AG09309 (cell line): Measurements from ENCODE around the gene PYCARD.

Experiments
- DNase-seq: peaks from one replicate; pipeline ENCODE4 v3.0.0-alpha.2; 2010; ENCODE audit warnings: low read depth
- H3K4me3 ChIP-seq: 2 replicates; pipeline ENCODE4 v1.5.1; 2011; ENCODE audit warnings: mild to moderate bottlenecking, low read depth, low read length, moderate library complexity; ENCODE audit not compliant: control insufficient read depth
- TF ChIP-seq, protein P1 (sequence below): IDR thresholded peaks from 2 replicates; pipeline ENCODE4 v1.5.1; 2011; ENCODE audit warnings: mild to moderate bottlenecking, low read depth, low read length, inconsistent platforms; ENCODE audit not compliant: insufficient read depth, control insufficient read depth; ENCODE audit errors: missing control alignments

PYCARD gene

DNA sequence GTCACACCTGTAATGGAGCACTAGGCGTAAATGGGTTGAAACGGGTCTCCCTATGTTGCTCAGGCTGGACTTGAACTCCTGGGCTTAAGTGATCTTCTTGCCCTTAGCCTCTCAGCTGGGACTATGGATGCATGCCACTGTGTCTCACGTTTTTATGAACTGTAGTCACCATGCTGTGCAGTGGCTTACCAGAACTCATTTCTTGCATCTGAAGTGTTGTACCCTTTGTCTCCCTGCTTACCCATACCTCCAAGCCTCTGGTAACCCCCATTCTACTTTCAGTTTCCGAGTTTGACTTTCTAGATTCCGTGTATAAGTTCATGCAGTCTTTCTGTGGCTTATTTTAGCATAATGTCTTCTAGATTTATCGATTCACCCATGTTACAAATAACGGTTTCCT is 7.7 kb downstream of the PYCARD start:
- no peak overlapping the region for H3K4me3 ChIP-seq
- DNase-seq: no peak
- TF ChIP-seq, protein P1, sequence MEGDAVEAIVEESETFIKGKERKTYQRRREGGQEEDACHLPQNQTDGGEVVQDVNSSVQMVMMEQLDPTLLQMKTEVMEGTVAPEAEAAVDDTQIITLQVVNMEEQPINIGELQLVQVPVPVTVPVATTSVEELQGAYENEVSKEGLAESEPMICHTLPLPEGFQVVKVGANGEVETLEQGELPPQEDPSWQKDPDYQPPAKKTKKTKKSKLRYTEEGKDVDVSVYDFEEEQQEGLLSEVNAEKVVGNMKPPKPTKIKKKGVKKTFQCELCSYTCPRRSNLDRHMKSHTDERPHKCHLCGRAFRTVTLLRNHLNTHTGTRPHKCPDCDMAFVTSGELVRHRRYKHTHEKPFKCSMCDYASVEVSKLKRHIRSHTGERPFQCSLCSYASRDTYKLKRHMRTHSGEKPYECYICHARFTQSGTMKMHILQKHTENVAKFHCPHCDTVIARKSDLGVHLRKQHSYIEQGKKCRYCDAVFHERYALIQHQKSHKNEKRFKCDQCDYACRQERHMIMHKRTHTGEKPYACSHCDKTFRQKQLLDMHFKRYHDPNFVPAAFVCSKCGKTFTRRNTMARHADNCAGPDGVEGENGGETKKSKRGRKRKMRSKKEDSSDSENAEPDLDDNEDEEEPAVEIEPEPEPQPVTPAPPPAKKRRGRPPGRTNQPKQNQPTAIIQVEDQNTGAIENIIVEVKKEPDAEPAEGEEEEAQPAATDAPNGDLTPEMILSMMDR: no peak

- H3K4me3 ChIP-seq: no peak overlapping the region
- no peak for DNase-seq
- TF ChIP-seq, protein P1: no peak
Observed at GRCh38 chr16:31193874-31194273, 8.7 kb downstream of the PYCARD start.

DNA sequence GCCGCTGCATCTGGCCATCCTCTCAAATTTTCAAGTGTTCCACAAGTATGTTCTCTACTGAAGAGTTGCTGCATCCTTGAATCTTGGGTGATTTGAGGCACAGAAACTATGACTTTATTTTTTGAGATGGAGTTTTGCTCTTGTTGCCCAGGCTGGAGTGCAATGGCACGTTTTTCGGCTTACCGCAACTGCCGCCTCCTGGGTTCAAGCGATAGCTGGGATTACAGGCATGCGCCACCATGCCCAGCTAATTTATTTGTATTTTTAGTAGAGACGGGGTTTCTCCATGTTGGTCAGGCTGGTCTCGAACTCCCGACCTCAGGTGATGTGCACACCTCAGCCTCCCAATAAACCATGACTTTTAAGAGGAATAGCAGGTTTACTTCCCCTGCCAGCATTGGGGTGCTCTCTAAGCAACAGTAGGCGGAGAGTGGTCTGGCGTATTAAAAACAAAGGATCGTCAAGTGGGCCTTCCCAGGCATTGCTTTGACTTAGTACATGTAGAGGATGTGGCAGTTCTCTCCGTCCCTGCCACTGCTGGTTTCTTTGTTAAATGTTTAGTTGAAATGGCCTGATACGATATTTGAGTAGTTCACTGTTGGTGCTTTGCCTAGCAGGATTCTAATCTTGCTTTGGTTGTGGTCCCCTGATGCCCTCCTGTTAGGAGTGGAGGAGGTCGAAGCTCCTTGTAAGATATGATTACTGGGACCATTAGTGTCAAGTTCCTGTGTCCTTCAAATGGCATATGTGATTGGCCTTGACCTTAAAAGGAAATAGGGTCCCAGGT is 9.5 kb downstream of the PYCARD start:
- H3K4me3 ChIP-seq: no peak overlapping the region
- no peak for DNase-seq
- TF ChIP-seq, protein P1: no peak

DNA sequence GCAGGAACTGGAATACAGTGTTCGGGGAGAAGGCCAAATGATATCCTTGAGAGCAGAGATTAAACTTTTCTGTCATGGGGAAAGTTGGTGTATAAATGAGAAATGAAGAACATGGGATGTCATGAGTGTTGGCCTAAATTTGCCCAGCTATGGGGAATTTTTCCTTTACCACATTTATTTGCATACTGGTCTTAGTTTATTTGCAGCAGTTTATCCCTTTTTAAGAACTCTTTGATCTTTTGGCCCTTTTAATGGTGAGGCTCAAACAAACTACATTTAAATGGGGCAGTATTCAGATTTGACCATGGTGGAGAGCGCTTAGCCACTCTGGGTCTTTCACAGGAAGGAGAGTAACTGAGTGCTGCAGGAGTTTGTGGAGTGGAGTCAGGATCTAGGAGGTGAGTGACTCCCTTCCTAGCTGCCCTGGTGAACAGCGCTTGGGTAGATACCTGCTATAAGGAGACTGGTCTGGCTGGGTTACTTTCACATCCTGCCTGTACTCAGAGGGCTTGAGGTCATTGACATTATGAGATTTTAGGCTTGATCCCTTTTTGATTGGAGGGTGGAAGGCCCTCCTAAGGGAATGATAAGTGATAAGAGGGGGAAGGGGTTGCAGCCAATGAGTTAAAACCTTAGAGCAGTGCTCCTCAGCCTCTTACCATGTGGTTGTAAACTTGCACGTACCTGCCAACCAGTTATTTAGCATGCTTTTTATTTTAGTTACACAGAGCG is 10.7 kb downstream of the PYCARD start:
- H3K4me3 ChIP-seq: no peak overlapping the region
- TF ChIP-seq, protein P1: no peak
- DNase-seq: no peak

DNA sequence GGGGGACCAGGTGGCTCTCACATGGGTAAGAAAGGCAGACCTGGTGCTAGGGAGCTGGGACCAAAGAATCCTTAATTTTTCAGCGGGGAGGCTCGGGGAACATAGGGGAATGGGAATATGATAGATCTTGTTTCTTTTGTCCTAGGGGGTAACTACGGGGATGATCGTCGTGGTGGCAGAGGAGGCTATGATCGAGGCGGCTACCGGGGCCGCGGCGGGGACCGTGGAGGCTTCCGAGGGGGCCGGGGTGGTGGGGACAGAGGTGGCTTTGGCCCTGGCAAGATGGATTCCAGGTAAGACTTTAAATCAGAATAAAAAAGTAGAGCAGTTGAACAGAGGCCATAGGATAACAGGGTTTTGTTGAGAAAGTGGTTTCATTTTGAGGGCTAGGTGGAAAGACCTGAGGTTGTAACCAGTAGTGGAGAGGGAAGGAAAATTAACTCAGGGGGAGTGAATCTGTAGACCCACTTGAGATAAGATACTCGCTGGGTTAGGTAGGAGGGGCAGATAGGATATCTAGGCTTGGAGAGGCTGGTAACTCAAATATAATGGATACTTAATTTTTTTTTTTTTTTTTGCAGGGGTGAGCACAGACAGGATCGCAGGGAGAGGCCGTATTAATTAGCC is 11.6 kb downstream of the PYCARD start:
- TF ChIP-seq, protein P1: no peak
- H3K4me3 ChIP-seq: no peak overlapping the region
- DNase-seq: no peak

GRCh38 chr16:31190061-31190460 is 12.5 kb downstream of the PYCARD start:
- no peak overlapping the region for H3K4me3 ChIP-seq
- TF ChIP-seq, protein P1: no peak
- DNase-seq: no peak
